T follicular helper cell (primary cell): ENCODE measurements around the gene S100A2.
A peak's percentile ranks its signal among the peaks of the same experiment; 100 is the strongest.
"Not testable (repeated sequence)": the region's sequence is repeated elsewhere in the genome, so short reads cannot be mapped to it uniquely, and the experiment has no call there.

Source experiments
- DNase-seq: peaks from one replicate; pipeline ENCODE4 v3.0.0-alpha.2; 2020; ENCODE audit warnings: low read depth

Gene S100A2

GRCh38 chr1:153532769-153533599 lies 32.7 kb downstream of the S100A2 start:
- DNase-seq = peak; percentile 66

- DNase-seq = no peak
These were observed 33.5 kb downstream of the S100A2 start for GRCh38 chr1:153532181-153532580.

- no peak for DNase-seq
These were observed 34.0 kb downstream of the S100A2 start for GRCh38 chr1:153531638-153532037.

GRCh38 chr1:153527683-153528040 lies 38.0 kb downstream of the S100A2 start:
- no peak for DNase-seq

GRCh38 chr1:153527023-153527682 lies 38.5 kb downstream of the S100A2 start:
- no peak for DNase-seq

GRCh38 chr1:153526132-153526543 lies 39.5 kb downstream of the S100A2 start:
- DNase-seq = no peak

- no peak for DNase-seq
These were observed 40.4 kb downstream of the S100A2 start for GRCh38 chr1:153525088-153525728.

- not testable (repeated sequence) for DNase-seq
These were observed 43.1 kb downstream of the S100A2 start for GRCh38 chr1:153522353-153523048.

GRCh38 chr1:153521808-153522207 lies 43.8 kb downstream of the S100A2 start:
- DNase-seq = not testable (repeated sequence)

GRCh38 chr1:153520818-153521476 lies 44.7 kb downstream of the S100A2 start:
- no peak for DNase-seq

- not testable (repeated sequence) for DNase-seq
These were observed 45.4 kb downstream of the S100A2 start for GRCh38 chr1:153520137-153520691.

GRCh38 chr1:153519242-153519641 lies 46.4 kb downstream of the S100A2 start:
- DNase-seq = no peak

GRCh38 chr1:153515504-153516394 lies 49.9 kb downstream of the S100A2 start:
- no peak for DNase-seq

GRCh38 chr1:153513666-153514065 lies 52.0 kb downstream of the S100A2 start:
- DNase-seq = no peak

GRCh38 chr1:153513023-153513422 lies 52.6 kb downstream of the S100A2 start:
- DNase-seq = no peak
